ENCODE results near the gene WDR54.

WDR54 gene

GRCh38 chr2:74391580-74392448, 29.7 kb upstream of the WDR54 start:
- TF ChIP-seq CTCF (IDR thresholded peaks at IDR 0.05; ENCODE audit: low read length): peak; percentile 96
- no peak for TF ChIP-seq EZH2 (IDR thresholded peaks at IDR 0.05; ENCODE audit: borderline replicate concordance, low read length)
- peak overlapping the region; percentile 95 for H2AFZ ChIP-seq (ENCODE audit: low read length)
- no peaks in the 10 kb centered on the region for H3K27me3 ChIP-seq (ENCODE audit: insufficient read depth, low read length)
- H3K4me1 ChIP-seq (ENCODE audit: insufficient read depth, low read length, severe bottlenecking): peaks cover 22% of the 10 kb centered on the region
- H3K79me2 ChIP-seq (ENCODE audit: insufficient read depth, low read length): 0 out of 2 replicates have a peak, but pooled peaks cover 3% of the 10 kb centered on the region
- H3K9me3 ChIP-seq (ENCODE audit: low read length): no peaks in the 10 kb centered on the region
- H3K4me2 ChIP-seq (ENCODE audit: low read length): peak overlapping the region; percentile 97
- no peaks in the 10 kb centered on the region for H3F3A ChIP-seq (ENCODE audit: insufficient read depth, low read length)
- no peaks in the 10 kb centered on the region for H4K20me1 ChIP-seq (ENCODE audit: insufficient read depth, low read length)
- H3K4me3 ChIP-seq (ENCODE audit: low read depth, low read length, poor library complexity, severe bottlenecking): peak overlapping the region; percentile 90
- peak overlapping the region; percentile 89 for H3K9ac ChIP-seq (ENCODE audit: low read length)
- peak overlapping the region; percentile 39 for H3K27ac ChIP-seq (ENCODE audit: low read depth, low read length, poor library complexity, severe bottlenecking)
- H3K36me3 ChIP-seq (ENCODE audit: insufficient read depth, low read length): no peaks in the 10 kb centered on the region
- no peaks in the 10 kb centered on the region for H3K9me2 ChIP-seq (ENCODE audit: low read depth, low read length)

DNA sequence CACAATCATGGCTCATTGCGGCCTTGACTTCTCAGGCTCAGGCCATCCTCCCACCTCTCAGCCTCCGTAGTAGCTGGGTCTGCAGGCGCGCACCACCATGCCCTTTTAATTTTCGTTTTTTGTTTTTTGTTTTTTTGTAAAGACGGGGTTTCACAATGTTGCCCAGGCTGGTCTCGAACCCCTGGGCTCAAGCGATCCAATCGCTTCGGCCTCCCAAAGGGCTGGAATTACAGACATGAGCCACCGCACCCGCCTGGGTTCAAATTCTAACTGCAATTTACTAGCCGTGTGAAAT, 29.1 kb upstream of the WDR54 start:
- Histone ChIP-seq H3K9ac (ENCODE audit: low read length) (no peak overlapping the region; the same call in 1 of the 2 replicates), H3K79me2 (ENCODE audit: insufficient read depth, low read length) (0 out of 2 replicates have a peak, but pooled peaks cover 3% of the 10 kb centered on the region), H3K4me3 (ENCODE audit: low read depth, low read length, poor library complexity, severe bottlenecking) (peak overlapping the region; percentile 90), H3F3A (ENCODE audit: insufficient read depth, low read length) (no peaks in the 10 kb centered on the region), H3K9me2 (ENCODE audit: low read depth, low read length) (no peaks in the 10 kb centered on the region), H4K20me1 (ENCODE audit: insufficient read depth, low read length) (no peaks in the 10 kb centered on the region), H3K27me3 (ENCODE audit: insufficient read depth, low read length) (no peaks in the 10 kb centered on the region), H3K27ac (ENCODE audit: low read depth, low read length, poor library complexity, severe bottlenecking) (no peak overlapping the region), H2AFZ (ENCODE audit: low read length) (peak overlapping the region; percentile 95), H3K4me2 (ENCODE audit: low read length) (peak overlapping the region; percentile 97), H3K9me3 (ENCODE audit: low read length) (no peaks in the 10 kb centered on the region), H3K36me3 (ENCODE audit: insufficient read depth, low read length) (no peaks in the 10 kb centered on the region), H3K4me1 (ENCODE audit: insufficient read depth, low read length, severe bottlenecking) (peaks cover 22% of the 10 kb centered on the region)
- TF ChIP-seq EZH2 (IDR thresholded peaks at IDR 0.05; ENCODE audit: borderline replicate concordance, low read length) (no peak), CTCF (IDR thresholded peaks at IDR 0.05; ENCODE audit: low read length) (no peak)

GRCh38 chr2:74393525-74393924, 28.0 kb upstream of the WDR54 start:
- Histone ChIP-seq H3K9me2 (ENCODE audit: low read depth, low read length) (no peaks in the 10 kb centered on the region), H3K79me2 (ENCODE audit: insufficient read depth, low read length) (0 out of 2 replicates have a peak, but pooled peaks cover 3% of the 10 kb centered on the region), H3K36me3 (ENCODE audit: insufficient read depth, low read length) (no peaks in the 10 kb centered on the region), H3K4me1 (ENCODE audit: insufficient read depth, low read length, severe bottlenecking) (peaks cover 22% of the 10 kb centered on the region), H3F3A (ENCODE audit: insufficient read depth, low read length) (no peaks in the 10 kb centered on the region), H3K27ac (ENCODE audit: low read depth, low read length, poor library complexity, severe bottlenecking) (no peak overlapping the region), H3K4me2 (ENCODE audit: low read length) (no peak overlapping the region), H3K4me3 (ENCODE audit: low read depth, low read length, poor library complexity, severe bottlenecking) (no peak overlapping the region), H2AFZ (ENCODE audit: low read length) (no peak overlapping the region), H3K9ac (ENCODE audit: low read length) (no peak overlapping the region), H3K27me3 (ENCODE audit: insufficient read depth, low read length) (no peaks in the 10 kb centered on the region), H4K20me1 (ENCODE audit: insufficient read depth, low read length) (no peaks in the 10 kb centered on the region), H3K9me3 (ENCODE audit: low read length) (no peaks in the 10 kb centered on the region)
- TF ChIP-seq EZH2 (IDR thresholded peaks at IDR 0.05; ENCODE audit: borderline replicate concordance, low read length) (no peak), CTCF (IDR thresholded peaks at IDR 0.05; ENCODE audit: low read length) (no peak)

All from OCI-LY1 (cell line).